SK-N-SH treated with all-trans-retinoic acid at 6 μM for 48 hours (cell line): ENCODE results near the gene PFDN2.

Experiments
- ATAC-seq: fragments of 200-7000 bp; cut with Tn5 transposase; 3 replicates; pipeline ENCODE4 v1.9.1; 2020; ENCODE audit warnings: mild to moderate bottlenecking, moderate library complexity
- ARNTL ChIP-seq: fragments of 450-650 bp; formaldehyde crosslinking; IDR thresholded peaks from 2 replicates; pipeline ENCODE4 v1.5.0; 2020; ENCODE audit warnings: low read depth, mild to moderate bottlenecking, moderate library complexity, borderline replicate concordance
- BACH2 ChIP-seq: fragments of 250-450 bp; sonication (Bioruptor Pico); IDR thresholded peaks from 2 replicates; pipeline ENCODE4 v1.9.0; 2021; ENCODE audit warnings: mild to moderate bottlenecking, borderline replicate concordance
- CSDC2 ChIP-seq: fragments of 250-450 bp; sonication (Bioruptor Pico); IDR thresholded peaks from 2 replicates; pipeline ENCODE4 v1.5.0; 2020; ENCODE audit warnings: mild to moderate bottlenecking, moderate library complexity
- GLIS3 ChIP-seq: fragments of 250-450 bp; sonication (Bioruptor Pico); IDR thresholded peaks from 2 replicates; pipeline ENCODE4 v1.5.0; 2020; ENCODE audit warnings: mild to moderate bottlenecking, moderate library complexity
- ISL1 ChIP-seq: fragments of 250-450 bp; sonication (Bioruptor Pico); IDR thresholded peaks from 2 replicates; pipeline ENCODE4 v2.1.2; 2022; ENCODE audit warnings: mild to moderate bottlenecking, moderate library complexity
- OSR1 ChIP-seq: fragments of 250-450 bp; sonication (Bioruptor Pico); IDR thresholded peaks from 2 replicates; pipeline ENCODE4 v1.8.0; 2022; ENCODE audit warnings: moderate library complexity, mild to moderate bottlenecking, inconsistent platforms
- RARB ChIP-seq: fragments of 250-450 bp; sonication (Bioruptor Pico); IDR thresholded peaks from 2 replicates; pipeline ENCODE4 v1.8.0; 2021; ENCODE audit warnings: mild to moderate bottlenecking, moderate library complexity
- SNAI2 ChIP-seq: fragments of 250-450 bp; sonication (Bioruptor Pico); IDR thresholded peaks from 2 replicates; pipeline ENCODE4 v1.5.0; 2020; ENCODE audit warnings: mild to moderate bottlenecking, moderate library complexity
- TCF4 ChIP-seq: fragments of 250-450 bp; sonication (Bioruptor Pico); IDR thresholded peaks from 2 replicates; pipeline ENCODE4 v1.8.0; 2021; ENCODE audit warnings: mild to moderate bottlenecking, moderate library complexity, borderline replicate concordance
- TOX ChIP-seq: fragments of 250-450 bp; sonication (Bioruptor Pico); IDR thresholded peaks from 2 replicates; pipeline ENCODE4 v1.8.0; 2021; ENCODE audit warnings: mild to moderate bottlenecking, moderate library complexity, borderline replicate concordance
- ZC3H10 ChIP-seq: fragments of 250-450 bp; sonication (Bioruptor Pico); IDR thresholded peaks from 2 replicates; pipeline ENCODE4 v1.5.1; 2021; ENCODE audit warnings: mild to moderate bottlenecking, moderate library complexity
- ZFP30 ChIP-seq: fragments of 450-650 bp; formaldehyde crosslinking; IDR thresholded peaks from 2 replicates; pipeline ENCODE4 v1.5.0; 2022; ENCODE audit warnings: mild to moderate bottlenecking, moderate library complexity
- ZNF565 ChIP-seq: fragments of 450-650 bp; formaldehyde crosslinking; conservative IDR thresholded peaks from 2 replicates; pipeline ENCODE4 v1.5.0; 2020; ENCODE audit warnings: low read depth, mild to moderate bottlenecking, moderate library complexity
- ZNF70 ChIP-seq: fragments of 450-650 bp; formaldehyde crosslinking; IDR thresholded peaks from 2 replicates; pipeline ENCODE4 v1.5.0; 2020; ENCODE audit warnings: mild to moderate bottlenecking, moderate library complexity
- ZNF8 ChIP-seq: fragments of 450-650 bp; formaldehyde crosslinking; IDR thresholded peaks from 2 replicates; pipeline ENCODE4 v1.5.0; 2020; ENCODE audit warnings: mild to moderate bottlenecking, moderate library complexity
- TF ChIP-seq, protein P1 (sequence below): fragments of 250-450 bp; sonication (Bioruptor Pico); IDR thresholded peaks from 2 replicates; pipeline ENCODE4 v1.5.1; 2021; ENCODE audit warnings: mild to moderate bottlenecking, moderate library complexity
- TF ChIP-seq, protein P2 (sequence below): fragments of 250-450 bp; sonication (Bioruptor Pico); IDR thresholded peaks from 2 replicates; pipeline ENCODE4 v1.5.0; 2020; ENCODE audit warnings: mild to moderate bottlenecking, moderate library complexity
- TF ChIP-seq, protein P3 (sequence below): fragments of 250-450 bp; sonication (Bioruptor Pico); IDR thresholded peaks from 2 replicates; pipeline ENCODE4 v1.8.0; 2021; ENCODE audit warnings: low read depth, mild to moderate bottlenecking, moderate library complexity, borderline replicate concordance
- TF ChIP-seq, protein P4 (sequence below): fragments of 250-450 bp; sonication (Bioruptor Pico); IDR thresholded peaks from 2 replicates; pipeline ENCODE4 v1.8.0; 2020; ENCODE audit warnings: mild to moderate bottlenecking, moderate library complexity, borderline replicate concordance
- TF ChIP-seq, protein P5 (sequence below): fragments of 250-450 bp; sonication (Bioruptor Pico); IDR thresholded peaks from 2 replicates; pipeline ENCODE4 v1.5.1; 2020; ENCODE audit warnings: low read depth, mild to moderate bottlenecking, moderate library complexity

Gene PFDN2

DNA sequence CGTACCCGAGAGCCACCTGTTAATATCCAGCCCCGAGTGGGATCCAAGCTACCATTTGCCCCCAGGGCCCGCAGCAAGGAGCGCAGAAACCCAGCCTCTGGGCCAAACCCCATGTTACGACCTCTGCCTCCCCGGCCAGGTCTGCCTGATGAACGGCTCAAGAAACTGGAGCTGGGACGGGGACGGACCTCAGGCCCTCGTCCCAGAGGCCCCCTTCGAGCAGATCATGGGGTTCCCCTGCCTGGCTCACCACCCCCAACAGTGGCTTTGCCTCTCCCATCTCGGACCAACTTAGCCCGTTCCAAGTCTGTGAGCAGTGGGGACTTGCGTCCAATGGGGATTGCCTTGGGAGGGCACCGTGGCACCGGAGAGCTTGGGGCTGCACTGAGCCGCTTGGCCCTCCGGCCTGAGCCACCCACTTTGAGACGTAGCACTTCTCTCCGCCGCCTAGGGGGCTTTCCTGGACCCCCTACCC is 42.9 kb upstream of the PFDN2 start (continued):
- TF ChIP-seq, protein P1, sequence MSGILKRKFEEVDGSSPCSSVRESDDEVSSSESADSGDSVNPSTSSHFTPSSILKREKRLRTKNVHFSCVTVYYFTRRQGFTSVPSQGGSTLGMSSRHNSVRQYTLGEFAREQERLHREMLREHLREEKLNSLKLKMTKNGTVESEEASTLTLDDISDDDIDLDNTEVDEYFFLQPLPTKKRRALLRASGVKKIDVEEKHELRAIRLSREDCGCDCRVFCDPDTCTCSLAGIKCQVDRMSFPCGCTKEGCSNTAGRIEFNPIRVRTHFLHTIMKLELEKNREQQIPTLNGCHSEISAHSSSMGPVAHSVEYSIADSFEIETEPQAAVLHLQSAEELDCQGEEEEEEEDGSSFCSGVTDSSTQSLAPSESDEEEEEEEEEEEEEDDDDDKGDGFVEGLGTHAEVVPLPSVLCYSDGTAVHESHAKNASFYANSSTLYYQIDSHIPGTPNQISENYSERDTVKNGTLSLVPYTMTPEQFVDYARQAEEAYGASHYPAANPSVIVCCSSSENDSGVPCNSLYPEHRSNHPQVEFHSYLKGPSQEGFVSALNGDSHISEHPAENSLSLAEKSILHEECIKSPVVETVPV (CRISPR knock-in tag) = no peak
- TF ChIP-seq BACH2 (CRISPR knock-in tag) = no peak
- TF ChIP-seq, all 23 proteins: peak for 0

DNA sequence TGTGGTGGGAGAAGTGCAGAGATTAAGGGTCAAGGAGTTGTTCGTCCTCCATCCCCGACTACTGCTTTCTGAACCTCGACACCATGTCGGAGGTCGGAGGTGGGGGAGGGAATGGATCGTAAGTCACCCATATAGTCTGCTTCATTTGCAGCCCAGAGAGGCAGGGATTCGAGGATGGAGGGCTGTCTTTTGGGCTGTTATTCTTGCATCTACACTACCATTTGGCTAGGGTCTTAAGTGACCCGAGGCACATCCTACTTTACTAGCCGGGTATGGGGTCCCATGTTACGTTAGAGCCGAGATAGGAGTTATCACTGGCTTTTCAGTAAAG is 42.0 kb upstream of the PFDN2 start:
- no peak for ATAC-seq
- TF ChIP-seq OSR1 = no peak
- TF ChIP-seq, protein P2, sequence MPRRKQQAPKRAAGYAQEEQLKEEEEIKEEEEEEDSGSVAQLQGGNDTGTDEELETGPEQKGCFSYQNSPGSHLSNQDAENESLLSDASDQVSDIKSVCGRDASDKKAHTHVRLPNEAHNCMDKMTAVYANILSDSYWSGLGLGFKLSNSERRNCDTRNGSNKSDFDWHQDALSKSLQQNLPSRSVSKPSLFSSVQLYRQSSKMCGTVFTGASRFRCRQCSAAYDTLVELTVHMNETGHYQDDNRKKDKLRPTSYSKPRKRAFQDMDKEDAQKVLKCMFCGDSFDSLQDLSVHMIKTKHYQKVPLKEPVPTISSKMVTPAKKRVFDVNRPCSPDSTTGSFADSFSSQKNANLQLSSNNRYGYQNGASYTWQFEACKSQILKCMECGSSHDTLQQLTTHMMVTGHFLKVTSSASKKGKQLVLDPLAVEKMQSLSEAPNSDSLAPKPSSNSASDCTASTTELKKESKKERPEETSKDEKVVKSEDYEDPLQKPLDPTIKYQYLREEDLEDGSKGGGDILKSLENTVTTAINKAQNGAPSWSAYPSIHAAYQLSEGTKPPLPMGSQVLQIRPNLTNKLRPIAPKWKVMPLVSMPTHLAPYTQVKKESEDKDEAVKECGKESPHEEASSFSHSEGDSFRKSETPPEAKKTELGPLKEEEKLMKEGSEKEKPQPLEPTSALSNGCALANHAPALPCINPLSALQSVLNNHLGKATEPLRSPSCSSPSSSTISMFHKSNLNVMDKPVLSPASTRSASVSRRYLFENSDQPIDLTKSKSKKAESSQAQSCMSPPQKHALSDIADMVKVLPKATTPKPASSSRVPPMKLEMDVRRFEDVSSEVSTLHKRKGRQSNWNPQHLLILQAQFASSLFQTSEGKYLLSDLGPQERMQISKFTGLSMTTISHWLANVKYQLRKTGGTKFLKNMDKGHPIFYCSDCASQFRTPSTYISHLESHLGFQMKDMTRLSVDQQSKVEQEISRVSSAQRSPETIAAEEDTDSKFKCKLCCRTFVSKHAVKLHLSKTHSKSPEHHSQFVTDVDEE (CRISPR knock-in tag) = no peak
- TF ChIP-seq ZNF8 = no peak
- TF ChIP-seq ZNF565 = no peak
- TF ChIP-seq, protein P3, sequence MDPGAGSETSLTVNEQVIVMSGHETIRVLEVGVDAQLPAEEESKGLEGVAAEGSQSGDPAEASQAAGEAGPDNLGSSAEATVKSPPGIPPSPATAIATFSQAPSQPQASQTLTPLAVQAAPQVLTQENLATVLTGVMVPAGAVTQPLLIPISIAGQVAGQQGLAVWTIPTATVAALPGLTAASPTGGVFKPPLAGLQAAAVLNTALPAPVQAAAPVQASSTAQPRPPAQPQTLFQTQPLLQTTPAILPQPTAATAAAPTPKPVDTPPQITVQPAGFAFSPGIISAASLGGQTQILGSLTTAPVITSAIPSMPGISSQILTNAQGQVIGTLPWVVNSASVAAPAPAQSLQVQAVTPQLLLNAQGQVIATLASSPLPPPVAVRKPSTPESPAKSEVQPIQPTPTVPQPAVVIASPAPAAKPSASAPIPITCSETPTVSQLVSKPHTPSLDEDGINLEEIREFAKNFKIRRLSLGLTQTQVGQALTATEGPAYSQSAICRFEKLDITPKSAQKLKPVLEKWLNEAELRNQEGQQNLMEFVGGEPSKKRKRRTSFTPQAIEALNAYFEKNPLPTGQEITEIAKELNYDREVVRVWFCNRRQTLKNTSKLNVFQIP = no peak
- no peak for TF ChIP-seq ISL1 (CRISPR knock-in tag)
- no peak for TF ChIP-seq CSDC2
- TF ChIP-seq, protein P4, sequence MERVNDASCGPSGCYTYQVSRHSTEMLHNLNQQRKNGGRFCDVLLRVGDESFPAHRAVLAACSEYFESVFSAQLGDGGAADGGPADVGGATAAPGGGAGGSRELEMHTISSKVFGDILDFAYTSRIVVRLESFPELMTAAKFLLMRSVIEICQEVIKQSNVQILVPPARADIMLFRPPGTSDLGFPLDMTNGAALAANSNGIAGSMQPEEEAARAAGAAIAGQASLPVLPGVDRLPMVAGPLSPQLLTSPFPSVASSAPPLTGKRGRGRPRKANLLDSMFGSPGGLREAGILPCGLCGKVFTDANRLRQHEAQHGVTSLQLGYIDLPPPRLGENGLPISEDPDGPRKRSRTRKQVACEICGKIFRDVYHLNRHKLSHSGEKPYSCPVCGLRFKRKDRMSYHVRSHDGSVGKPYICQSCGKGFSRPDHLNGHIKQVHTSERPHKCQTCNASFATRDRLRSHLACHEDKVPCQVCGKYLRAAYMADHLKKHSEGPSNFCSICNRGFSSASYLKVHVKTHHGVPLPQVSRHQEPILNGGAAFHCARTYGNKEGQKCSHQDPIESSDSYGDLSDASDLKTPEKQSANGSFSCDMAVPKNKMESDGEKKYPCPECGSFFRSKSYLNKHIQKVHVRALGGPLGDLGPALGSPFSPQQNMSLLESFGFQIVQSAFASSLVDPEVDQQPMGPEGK = no peak
- TF ChIP-seq SNAI2 (CRISPR knock-in tag) = no peak
- TF ChIP-seq TOX (CRISPR knock-in tag) = no peak
- TF ChIP-seq, protein P5, sequence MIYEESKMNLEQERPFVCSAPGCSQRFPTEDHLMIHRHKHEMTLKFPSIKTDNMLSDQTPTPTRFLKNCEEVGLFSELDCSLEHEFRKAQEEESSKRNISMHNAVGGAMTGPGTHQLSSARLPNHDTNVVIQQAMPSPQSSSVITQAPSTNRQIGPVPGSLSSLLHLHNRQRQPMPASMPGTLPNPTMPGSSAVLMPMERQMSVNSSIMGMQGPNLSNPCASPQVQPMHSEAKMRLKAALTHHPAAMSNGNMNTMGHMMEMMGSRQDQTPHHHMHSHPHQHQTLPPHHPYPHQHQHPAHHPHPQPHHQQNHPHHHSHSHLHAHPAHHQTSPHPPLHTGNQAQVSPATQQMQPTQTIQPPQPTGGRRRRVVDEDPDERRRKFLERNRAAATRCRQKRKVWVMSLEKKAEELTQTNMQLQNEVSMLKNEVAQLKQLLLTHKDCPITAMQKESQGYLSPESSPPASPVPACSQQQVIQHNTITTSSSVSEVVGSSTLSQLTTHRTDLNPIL (CRISPR knock-in tag) = no peak
- TF ChIP-seq ZFP30 (CRISPR knock-in tag) = no peak
- TF ChIP-seq ARNTL (CRISPR knock-in tag) = no peak
- no peak for TF ChIP-seq ZNF70 (CRISPR knock-in tag)
- TF ChIP-seq GLIS3 (CRISPR knock-in tag) = no peak
- TF ChIP-seq TCF4 (CRISPR knock-in tag) = no peak

DNA sequence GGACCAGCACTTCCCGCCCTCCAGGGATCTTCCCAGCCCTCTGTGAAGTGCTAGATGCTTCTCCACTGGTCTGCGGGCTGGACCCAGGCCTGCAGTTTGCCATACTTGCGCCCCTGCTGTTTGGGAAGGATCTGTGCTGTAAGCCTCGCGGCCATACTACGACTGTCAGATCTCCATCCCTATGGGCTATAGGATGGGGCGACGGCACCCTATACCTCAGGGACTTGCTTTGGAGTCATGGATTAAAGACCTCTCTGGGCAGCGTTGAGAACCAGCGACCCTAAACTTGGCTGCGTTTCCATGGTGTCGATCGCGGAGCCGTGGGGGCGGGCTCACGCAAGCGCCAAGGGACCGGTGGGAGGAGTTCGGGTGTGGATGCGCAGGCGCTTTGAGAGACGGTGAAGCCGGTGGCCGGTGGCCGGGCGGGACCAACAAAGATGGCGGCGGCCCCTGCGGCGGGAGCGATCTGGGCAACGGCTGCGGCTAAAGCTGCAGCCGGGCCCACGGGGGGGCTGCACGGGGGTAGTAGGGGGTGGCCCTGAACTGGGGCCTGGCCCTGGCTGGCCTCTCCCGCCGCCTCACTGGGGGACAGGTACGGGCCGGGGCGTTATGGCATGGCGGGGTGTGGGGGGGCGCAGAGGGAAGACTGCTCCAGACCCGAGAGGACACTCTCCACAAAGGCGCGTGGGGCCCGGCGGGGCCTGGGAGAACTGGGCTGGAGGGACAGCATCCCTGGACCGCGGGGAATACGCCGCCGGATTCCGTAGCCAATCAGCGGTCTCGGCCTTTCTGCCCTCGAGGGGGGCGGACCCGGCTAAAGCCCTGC is 41.5 kb upstream of the PFDN2 start, which contains the start of gene USP21:
Gene USP21 (plus strand): TSS at position 414 of the 826 bp plus-strand sequence. CDS start 1,141 bp downstream, outside the sequence.
- TF ChIP-seq BACH2 (CRISPR knock-in tag) (no peak), TCF4 (CRISPR knock-in tag) (no peak), ZC3H10 (CRISPR knock-in tag) (peak; percentile 72; the same call in 1 of the 2 replicates), ARNTL (CRISPR knock-in tag) (no peak), TOX (CRISPR knock-in tag) (peak; percentile 8; the same call in 1 of the 2 replicates), RARB (CRISPR knock-in tag) (peak; percentile 25; the same call in 1 of the 2 replicates)
- TF ChIP-seq, protein P1 (CRISPR knock-in tag) = no peak
- peak; percentile 95 for ATAC-seq
